ENCODE measurements around the gene DPH7. TPM values are rescaled to one million over a fixed set of nuclear protein-coding genes. Genes with fewer than 3 reads are reported as not detected.
A peak's percentile ranks its signal among the peaks of the same experiment; 100 is the strongest.
"Not testable (repeated sequence)": the region's sequence is repeated elsewhere in the genome, so short reads cannot be mapped to it uniquely, and the experiment has no call there.

The DPH7 gene
- polyA plus RNA-seq, 10 donors = 18.3 to 45.4 (median 24.8) TPM

DNA sequence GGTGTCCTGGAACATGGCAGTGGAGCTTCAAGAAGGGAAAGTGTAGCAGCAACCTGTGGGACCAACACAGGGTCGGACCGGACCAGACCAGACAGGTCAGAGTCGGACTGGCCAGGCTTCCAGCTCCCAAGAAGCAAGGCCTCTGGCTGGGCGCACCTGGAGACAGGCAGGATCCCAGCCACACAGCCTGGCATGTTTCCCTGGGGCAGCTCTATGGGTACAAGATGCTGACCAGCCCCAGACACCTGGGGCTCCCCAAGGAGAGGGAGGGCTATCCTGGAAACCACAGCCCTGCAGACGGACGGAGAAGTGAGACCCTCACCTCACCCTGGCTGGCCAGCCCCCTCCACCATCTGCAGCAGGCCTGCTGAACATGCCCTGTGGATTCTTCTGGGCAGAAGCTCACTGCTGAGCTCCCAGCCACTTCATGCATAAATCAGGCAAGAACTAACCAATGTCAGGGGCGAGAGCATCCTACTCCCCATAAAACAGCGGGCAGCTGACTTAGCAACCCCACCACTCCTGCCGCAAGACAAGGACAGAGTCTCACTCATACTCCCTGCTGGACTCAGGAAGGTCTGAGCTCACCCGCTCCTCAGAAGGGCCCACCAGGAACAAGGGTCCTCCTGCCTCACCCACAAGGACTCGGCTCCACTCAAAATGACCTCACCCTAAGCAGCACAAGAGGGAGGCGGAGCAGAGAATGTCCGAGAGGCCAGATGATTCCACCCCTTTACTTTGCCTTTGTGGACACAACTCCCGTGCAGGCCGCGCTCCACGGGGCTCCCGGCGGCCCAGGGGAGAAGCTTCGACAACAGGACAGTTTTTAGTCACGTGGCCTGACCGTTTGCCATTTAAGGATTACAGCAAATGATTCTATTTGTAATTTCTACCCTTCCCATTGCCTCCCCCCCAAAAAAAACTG, 2.9 kb upstream of the DPH7 start:
- no peak for DNase-seq

DNA sequence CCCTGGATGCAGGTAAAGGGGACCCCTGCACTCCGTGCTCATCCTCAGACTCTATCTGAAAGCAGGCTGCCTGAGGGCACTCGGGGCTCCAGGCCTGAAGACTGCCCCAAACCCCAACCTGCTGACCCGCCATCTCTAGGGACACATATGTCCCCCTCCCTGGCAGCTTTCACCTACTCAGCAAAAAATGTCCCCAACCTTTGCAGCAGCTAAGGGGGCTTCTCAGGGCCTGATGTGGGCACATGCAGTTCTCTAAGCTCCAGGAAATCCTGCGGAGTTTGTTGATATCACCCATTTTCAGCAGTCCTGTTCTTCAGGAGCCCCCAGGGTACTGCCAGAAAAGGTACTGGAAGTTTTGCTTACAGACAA, 2.2 kb upstream of the DPH7 start:
- DNase-seq = no peak

GRCh38 chr9:137580209-137580953, 1.7 kb upstream of the DPH7 start:
- DNase-seq = no peak

- DNase-seq = no peak
Measured at GRCh38 chr9:137579259-137579604, 507 bp upstream of the DPH7 start.

- no peak for DNase-seq
Measured at GRCh38 chr9:137575716-137576411, 2.9 kb downstream of the DPH7 start.

DNA sequence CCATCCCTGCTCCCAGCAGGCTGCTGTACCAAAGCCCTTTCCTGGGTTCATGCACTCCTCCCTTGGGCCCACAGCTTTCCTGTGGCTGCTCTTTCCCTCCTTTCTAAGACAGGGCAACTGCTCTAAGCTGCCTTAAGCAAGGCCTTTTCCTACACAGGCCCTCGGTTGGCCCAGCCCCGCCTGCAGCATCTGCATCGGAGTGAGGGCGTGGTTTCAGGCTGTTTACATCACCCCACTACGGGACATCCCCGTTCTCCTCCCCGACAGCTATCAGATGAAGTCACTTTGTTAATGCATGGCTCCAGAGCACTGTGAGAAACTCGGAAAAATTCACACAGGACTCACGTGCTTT, 3.4 kb downstream of the DPH7 start:
- DNase-seq = no peak

DNA sequence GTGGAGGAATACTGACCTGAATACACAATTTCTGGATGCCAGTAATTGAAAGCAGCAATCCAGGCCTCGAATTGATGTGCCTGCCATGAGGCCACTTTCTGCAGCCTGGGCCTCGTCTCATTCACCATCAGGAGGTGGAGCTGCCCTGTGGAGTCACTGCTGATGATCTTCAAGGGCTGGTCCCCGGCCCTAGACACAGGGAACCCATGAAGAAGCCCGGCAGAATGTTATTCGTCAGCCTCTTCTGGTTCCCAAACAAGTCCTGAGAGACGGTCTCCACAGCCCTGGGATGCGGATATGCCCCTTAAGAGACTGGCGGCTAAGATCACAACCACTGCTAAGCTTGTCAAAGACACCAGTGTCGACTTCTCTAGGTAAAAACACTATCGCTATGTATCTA, 4.5 kb downstream of the DPH7 start:
- DNase-seq = no peak

DNA sequence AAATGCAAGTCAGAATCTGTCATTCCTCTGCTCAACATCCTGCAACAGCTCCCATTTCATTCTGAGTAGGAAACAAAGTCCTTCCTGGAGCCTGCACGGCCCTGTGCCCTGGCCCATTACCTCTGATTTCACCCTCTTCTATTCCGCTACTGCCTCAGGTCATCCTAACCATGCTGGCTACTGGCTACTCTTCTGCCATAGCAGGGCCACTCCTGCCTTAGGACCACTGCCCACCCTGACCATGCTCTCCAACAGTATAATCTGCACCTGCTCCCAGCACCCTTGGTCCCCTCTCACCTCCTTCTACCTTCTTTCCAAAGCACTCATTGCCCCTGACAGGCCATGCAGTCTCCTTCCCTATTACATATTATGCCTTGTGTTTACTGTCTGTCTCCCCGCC, 8.2 kb downstream of the DPH7 start:
- no peak for DNase-seq

- DNase-seq = no peak
Measured at GRCh38 chr9:137569609-137570203, 9.0 kb downstream of the DPH7 start.

- DNase-seq = not testable (repeated sequence)
Measured at GRCh38 chr9:137568445-137568844, 10.3 kb downstream of the DPH7 start.

- DNase-seq = no peak
Measured at GRCh38 chr9:137564817-137565411, 13.8 kb downstream of the DPH7 start.

- DNase-seq = no peak
Measured at GRCh38 chr9:137564134-137564533, 14.6 kb downstream of the DPH7 start.

DNA sequence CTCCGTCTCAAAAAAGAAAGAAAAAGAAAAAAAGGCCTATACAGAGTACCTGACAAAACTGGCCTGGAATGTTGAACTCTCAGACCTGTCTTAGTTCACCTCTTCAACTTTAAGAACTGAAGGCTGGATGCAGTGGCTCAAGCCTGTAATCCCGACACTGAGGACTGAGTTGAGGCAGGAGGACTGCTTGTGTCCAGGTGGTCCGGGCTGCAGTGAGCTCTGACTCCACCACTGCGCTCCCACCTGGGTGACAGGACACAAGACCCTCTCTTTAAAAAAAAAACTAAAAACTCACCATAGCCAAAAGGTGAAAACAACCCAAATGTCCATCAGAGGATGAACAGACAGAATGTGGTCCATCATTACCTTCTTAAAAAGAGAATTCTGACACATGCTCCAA, 20.6 kb downstream of the DPH7 start:
- DNase-seq = no peak

GRCh38 chr9:137556069-137556838, 22.5 kb downstream of the DPH7 start:
- peak in 2 of 3 donors; percentile 57 to 59 for DNase-seq

GRCh38 chr9:137555179-137555578, 23.5 kb downstream of the DPH7 start:
- no peak for DNase-seq

DNA sequence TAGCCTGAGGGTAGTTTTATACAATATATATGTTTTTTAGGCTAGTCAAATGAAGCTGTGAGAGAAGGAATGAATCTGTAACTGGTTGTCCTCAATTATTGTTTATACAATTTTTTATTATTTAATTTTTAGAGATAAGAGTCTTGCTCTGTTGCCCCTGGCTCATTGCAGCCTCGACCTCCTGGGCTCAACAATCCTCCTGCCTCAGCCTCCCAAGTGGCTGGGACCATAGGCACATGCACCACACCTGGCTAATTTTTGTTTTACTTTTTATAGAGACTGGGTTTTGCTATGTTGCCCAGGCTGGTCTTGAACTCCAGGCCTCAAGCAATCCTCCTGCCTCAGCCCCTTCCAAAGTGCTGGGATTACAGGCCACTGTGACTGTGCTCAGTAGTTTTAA, 24.4 kb downstream of the DPH7 start:
- no peak for DNase-seq

DNA sequence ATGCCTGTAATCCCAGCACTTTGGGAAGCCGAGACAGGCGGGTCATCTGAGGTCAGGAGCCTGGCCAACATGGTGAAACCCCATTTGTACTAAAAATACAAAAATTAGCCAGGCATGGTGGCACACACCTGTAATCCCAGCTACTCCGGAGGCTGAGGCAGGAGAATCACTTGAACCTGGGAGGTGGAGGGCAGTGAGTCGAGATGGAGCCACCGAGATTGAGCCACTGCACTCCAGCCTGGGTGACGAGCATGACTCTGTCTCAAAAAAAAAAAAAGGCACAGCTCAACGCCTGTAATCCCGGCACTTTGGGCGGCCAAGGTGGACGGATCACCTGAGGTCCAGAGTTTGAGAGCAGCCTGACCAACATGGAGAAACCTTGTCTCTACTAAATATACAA, 25.1 kb downstream of the DPH7 start:
- DNase-seq = not testable (repeated sequence)

GRCh38 chr9:137552022-137552768, 26.5 kb downstream of the DPH7 start:
- DNase-seq = no peak

DNA sequence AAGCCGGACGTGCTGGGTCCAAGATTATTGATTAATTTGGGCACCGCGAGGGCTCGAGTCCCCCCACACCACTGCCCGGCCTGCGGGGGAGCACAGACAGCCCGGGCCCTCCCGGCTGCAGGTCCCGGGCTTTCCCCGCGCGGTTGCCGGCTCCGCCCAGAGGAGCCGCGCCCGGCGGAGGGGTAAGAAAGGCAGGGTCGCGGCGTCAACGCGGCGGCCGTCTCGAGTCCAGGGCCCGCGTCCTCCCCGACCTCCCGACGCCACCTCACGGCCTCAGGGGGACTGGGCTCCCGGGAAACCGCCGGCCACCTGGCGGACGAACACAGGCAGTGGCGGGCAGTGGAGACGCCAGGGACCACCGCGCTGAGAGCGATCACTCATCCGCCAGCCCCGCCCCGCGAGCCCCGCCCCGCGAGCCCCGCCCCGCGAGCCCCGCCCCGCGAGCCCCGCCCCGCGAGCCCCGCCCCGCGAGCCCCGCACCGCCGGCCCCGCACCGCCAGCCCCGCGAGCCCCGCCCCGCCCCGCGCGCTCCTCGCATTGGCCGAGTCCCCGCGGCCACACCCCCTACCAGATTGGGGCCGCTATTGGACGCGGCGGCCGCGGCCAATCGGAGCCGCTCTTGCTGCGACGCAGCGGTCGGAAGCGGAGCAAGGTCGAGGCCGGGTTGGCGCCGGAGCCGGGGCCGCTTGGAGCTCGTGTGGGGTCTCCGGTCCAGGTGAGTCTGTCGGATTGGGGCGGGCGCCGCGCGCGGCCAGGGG, 27.3 kb downstream of the DPH7 start, which contains the start of gene MRPL41:
TSS of gene MRPL41 (plus strand) at position 616 of the 758 bp plus-strand sequence. CDS start 203 bp downstream, outside the sequence.
- DNase-seq = peak; percentile 85 to 93 (median 89)

- not testable (repeated sequence) for DNase-seq
Measured at GRCh38 chr9:137550958-137551263, 27.8 kb downstream of the DPH7 start.

Measured in muscle of back (tissue), 11 donors.